PC-3 (cell line): ENCODE data around the gene MOB3A.

Experiments used
- CTCF ChIP-seq: fragments of 300-600 bp; sonication (generic); conservative IDR thresholded peaks from 2 replicates; pipeline ENCODE4 v1.5.1; 2017; ENCODE audit warnings: antibody characterized with exemption, low read depth, mild to moderate bottlenecking, low read length
- EZH2 ChIP-seq: fragments of 300-600 bp; sonication (generic); IDR thresholded peaks from one replicate; pipeline ENCODE4 v1.6.1; 2017; ENCODE audit warnings: antibody characterized with exemption, mild to moderate bottlenecking, low read length; ENCODE audit not compliant: unreplicated experiment

GRCh38 chr19:2045501-2046045 is 50.6 kb downstream of the MOB3A start:
- no peak for TF ChIP-seq CTCF
- TF ChIP-seq EZH2 = no peak
